Measurements from ENCODE around the gene PSMD2.

The PSMD2 gene

DNA sequence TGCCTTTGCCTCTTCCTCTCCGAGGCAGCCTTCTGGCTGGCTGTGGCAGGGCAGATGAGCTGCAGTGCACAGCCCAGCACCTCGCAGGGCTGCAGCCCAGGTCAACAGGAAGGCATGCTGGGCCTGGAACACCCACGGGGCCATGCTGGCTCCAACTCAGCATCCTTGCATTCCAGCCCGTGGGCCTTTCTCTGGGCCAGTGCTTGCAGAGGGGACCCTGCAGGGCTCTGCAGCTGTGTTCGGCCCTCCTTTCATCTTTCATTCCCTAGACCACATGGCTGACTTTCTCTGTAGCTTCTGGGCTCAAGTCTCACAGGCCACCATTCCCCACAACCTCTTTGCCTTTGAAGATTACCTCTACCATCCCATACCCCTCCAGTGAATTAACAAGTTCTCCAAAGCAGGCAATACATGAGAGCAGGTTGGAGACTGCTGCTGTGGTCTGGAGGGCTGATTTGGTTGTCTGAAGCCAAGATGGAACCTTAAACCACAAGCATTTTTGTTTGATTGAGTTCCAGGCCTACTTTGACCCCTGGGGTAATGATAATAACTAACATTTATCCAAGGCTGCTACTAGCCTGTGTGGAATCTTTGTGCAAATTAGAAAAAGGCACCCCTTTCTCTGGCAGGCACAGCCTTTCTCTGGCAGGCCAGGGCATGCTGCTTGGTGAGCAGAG is 44.3 kb downstream of the PSMD2 start:
- Histone ChIP-seq H3K36me3 (peaks cover 33% of the 10 kb centered on the region), H3K27me3 (peaks cover 9% of the 10 kb centered on the region), H3K9me3 (no peaks in the 10 kb centered on the region), H3K4me3 (ENCODE audit: low read depth in 1 of 2, low read length in 1 of 2) (no peak overlapping the region), H3K27ac (no peak overlapping the region), H3K4me1 (ENCODE audit: control insufficient read depth in 1 of 2, insufficient read depth in 1 of 2, low read depth in 1 of 2, low read length in 1 of 2) (peaks cover 0 to 3% of the 10 kb centered on the region in 2 experiments)
- TF ChIP-seq, protein P1, sequence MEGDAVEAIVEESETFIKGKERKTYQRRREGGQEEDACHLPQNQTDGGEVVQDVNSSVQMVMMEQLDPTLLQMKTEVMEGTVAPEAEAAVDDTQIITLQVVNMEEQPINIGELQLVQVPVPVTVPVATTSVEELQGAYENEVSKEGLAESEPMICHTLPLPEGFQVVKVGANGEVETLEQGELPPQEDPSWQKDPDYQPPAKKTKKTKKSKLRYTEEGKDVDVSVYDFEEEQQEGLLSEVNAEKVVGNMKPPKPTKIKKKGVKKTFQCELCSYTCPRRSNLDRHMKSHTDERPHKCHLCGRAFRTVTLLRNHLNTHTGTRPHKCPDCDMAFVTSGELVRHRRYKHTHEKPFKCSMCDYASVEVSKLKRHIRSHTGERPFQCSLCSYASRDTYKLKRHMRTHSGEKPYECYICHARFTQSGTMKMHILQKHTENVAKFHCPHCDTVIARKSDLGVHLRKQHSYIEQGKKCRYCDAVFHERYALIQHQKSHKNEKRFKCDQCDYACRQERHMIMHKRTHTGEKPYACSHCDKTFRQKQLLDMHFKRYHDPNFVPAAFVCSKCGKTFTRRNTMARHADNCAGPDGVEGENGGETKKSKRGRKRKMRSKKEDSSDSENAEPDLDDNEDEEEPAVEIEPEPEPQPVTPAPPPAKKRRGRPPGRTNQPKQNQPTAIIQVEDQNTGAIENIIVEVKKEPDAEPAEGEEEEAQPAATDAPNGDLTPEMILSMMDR (IDR thresholded peaks at IDR 0.05), result no peak

DNA sequence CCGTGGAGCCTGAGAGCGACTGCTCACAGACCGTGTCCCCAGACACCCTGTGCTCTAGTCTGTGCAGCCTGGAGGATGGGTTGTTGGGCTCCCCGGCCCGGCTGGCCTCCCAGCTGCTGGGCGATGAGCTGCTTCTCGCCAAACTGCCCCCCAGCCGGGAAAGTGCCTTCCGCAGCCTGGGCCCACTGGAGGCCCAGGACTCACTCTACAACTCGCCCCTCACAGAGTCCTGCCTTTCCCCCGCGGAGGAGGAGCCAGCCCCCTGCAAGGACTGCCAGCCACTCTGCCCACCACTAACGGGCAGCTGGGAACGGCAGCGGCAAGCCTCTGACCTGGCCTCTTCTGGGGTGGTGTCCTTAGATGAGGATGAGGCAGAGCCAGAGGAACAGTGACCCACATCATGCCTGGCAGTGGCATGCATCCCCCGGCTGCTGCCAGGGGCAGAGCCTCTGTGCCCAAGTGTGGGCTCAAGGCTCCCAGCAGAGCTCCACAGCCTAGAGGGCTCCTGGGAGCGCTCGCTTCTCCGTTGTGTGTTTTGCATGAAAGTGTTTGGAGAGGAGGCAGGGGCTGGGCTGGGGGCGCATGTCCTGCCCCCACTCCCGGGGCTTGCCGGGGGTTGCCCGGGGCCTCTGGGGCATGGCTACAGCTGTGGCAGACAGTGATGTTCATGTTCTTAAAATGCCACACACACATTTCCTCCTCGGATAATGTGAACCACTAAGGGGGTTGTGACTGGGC is 45.7 kb downstream of the PSMD2 start:
- H3K36me3 ChIP-seq, result peaks cover 33% of the 10 kb centered on the region
- no peaks in the 10 kb centered on the region for H3K4me1 ChIP-seq (ENCODE audit: control insufficient read depth in 1 of 2, insufficient read depth in 1 of 2, low read depth in 1 of 2, low read length in 1 of 2)
- TF ChIP-seq, protein P1 (IDR thresholded peaks at IDR 0.05), result no peak
- no peak overlapping the region for H3K4me3 ChIP-seq (ENCODE audit: low read depth in 1 of 2, low read length in 1 of 2)
- H3K9me3 ChIP-seq, result no peaks in the 10 kb centered on the region
- no peaks in the 10 kb centered on the region for H3K27me3 ChIP-seq
- H3K27ac ChIP-seq, result no peak overlapping the region

DNA sequence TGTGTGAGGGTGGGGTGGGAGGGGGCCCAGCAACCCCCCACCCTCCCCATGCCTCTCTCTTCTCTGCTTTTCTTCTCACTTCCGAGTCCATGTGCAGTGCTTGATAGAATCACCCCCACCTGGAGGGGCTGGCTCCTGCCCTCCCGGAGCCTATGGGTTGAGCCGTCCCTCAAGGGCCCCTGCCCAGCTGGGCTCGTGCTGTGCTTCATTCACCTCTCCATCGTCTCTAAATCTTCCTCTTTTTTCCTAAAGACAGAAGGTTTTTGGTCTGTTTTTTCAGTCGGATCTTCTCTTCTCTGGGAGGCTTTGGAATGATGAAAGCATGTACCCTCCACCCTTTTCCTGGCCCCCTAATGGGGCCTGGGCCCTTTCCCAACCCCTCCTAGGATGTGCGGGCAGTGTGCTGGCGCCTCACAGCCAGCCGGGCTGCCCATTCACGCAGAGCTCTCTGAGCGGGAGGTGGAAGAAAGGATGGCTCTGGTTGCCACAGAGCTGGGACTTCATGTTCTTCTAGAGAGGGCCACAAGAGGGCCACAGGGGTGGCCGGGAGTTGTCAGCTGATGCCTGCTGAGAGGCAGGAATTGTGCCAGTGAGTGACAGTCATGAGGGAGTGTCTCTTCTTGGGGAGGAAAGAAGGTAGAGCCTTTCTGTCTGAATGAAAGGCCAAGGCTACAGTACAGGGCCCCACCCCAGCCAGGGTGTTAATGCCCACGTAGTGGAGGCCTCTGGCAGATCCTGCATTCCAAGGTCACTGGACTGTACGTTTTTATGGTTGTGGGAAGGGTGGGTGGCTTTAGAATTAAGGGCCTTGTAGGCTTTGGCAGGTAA is 46.5 kb downstream of the PSMD2 start:
- Histone ChIP-seq H3K4me1 (ENCODE audit: control insufficient read depth in 1 of 2, insufficient read depth in 1 of 2, low read depth in 1 of 2, low read length in 1 of 2) (no peaks in the 10 kb centered on the region), H3K36me3 (peaks cover 33% of the 10 kb centered on the region), H3K9me3 (no peaks in the 10 kb centered on the region), H3K4me3 (ENCODE audit: low read depth in 1 of 2, low read length in 1 of 2) (no peak overlapping the region), H3K27me3 (no peaks in the 10 kb centered on the region), H3K27ac (no peak overlapping the region)
- TF ChIP-seq, protein P1 (IDR thresholded peaks at IDR 0.05), result no peak

DNA sequence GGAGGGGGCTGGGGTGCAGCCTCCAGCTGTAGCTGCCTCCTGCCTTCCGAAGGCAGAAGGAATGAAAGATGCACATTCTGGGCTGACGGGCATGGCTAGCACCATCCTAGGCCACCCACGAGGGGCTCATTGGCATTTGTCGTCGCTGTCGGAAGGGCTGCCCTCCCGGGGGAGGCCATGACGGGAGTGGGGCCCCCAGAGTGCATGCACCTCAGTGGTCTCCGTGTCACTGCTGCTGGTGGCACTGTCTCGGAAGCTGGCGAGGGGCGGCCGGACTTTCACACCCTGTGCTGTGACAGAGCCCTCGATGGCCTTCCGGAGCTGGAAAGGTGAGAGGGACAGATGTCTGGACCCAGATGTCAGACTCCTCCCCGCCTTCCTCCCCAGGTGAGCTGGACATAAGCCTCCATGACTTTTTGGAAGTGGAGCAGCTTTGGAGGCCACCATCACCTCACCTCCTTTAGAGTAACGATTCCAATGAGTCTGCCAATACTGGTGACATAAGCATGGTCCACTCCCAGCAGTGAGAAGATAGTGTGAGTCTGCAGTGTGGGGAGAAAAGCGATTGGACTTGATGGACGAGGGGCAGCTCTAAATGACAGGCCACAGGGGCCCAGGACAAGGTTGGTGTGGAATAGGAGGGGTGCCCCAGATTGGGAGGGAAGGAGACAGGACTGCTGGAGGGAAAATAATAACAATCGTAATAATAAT is 47.6 kb downstream of the PSMD2 start:
- H3K36me3 ChIP-seq, result peaks cover 32% of the 10 kb centered on the region
- H3K27ac ChIP-seq, result no peak overlapping the region
- H3K4me3 ChIP-seq (ENCODE audit: low read depth in 1 of 2, low read length in 1 of 2), result no peak overlapping the region
- H3K27me3 ChIP-seq, result no peaks in the 10 kb centered on the region
- no peaks in the 10 kb centered on the region for H3K4me1 ChIP-seq (ENCODE audit: control insufficient read depth in 1 of 2, insufficient read depth in 1 of 2, low read depth in 1 of 2, low read length in 1 of 2)
- no peaks in the 10 kb centered on the region for H3K9me3 ChIP-seq
- TF ChIP-seq, protein P1 (IDR thresholded peaks at IDR 0.05), result no peak

Data from neutrophil (primary cell).